PFSK-1 (cell line): Measurements from ENCODE around the gene FAM118B.

Source experiments
- POLR2AphosphoS5 ChIP-seq: IDR thresholded peaks from 2 replicates; pipeline ENCODE4 v1.6.1; 2012; ENCODE audit warnings: low read depth, mild to moderate bottlenecking, control low read depth, low read length, moderate library complexity
- REST ChIP-seq, 2 experiments: IDR thresholded peaks; 2 replicates each; pipeline versions ENCODE4 v1.6.1 to v1.8.0; 2011 to 2012; ENCODE audit warnings: low read depth in 2 of 2, low read length in 2 of 2, control low read depth in 1 of 2, inconsistent platforms in 1 of 2, mild to moderate bottlenecking in 1 of 2, moderate library complexity in 1 of 2; ENCODE audit not compliant: insufficient read depth in 1 of 2
- SIN3A ChIP-seq: IDR thresholded peaks from 2 replicates; pipeline ENCODE4 v1.6.1; 2012; ENCODE audit warnings: mild to moderate bottlenecking, low read length, moderate library complexity, borderline replicate concordance; ENCODE audit not compliant: insufficient read depth
- TAF1 ChIP-seq: IDR thresholded peaks from 2 replicates; pipeline ENCODE4 v1.6.1; 2012; ENCODE audit warnings: low read length, control low read depth, borderline replicate concordance; ENCODE audit not compliant: insufficient read depth

- TF ChIP-seq REST (IDR thresholded peaks at IDR 0.05; ENCODE audit: insufficient read depth in 1 of 2, low read depth in 2 of 2, low read length in 2 of 2) (no peak), TAF1 (no peak), POLR2AphosphoS5 (no peak), SIN3A (no peak)
Measured at GRCh38 chr11:126268361-126268707, 56.8 kb downstream of the FAM118B start.
